HepG2 (cell line): ENCODE results near the gene HS3ST3B1. TPM values are rescaled to one million over a fixed set of nuclear protein-coding genes. Genes with fewer than 3 reads are reported as not detected.
A peak's percentile ranks its signal among the peaks of the same experiment; 100 is the strongest.

Source experiments
- CSRNP2 ChIP-seq: sonication (generic); formaldehyde crosslinking; conservative IDR thresholded peaks from 2 replicates; pipeline ENCODE4 v1.8.0; 2022; ENCODE audit warnings: low read depth, missing genetic modification reagents
- ERF ChIP-seq: IDR thresholded peaks from 2 replicates; pipeline ENCODE4 v1.6.1; 2018; ENCODE audit warnings: missing biosample characterization, missing genetic modification reagents
- GTF2F1 ChIP-seq: fragments of 150-350 bp; IDR thresholded peaks from 2 replicates; pipeline ENCODE4 v1.6.1; 2014; ENCODE audit warnings: low read length
- LBX2 ChIP-seq: sonication (generic); formaldehyde crosslinking; IDR thresholded peaks from 2 replicates; pipeline ENCODE4 v1.5.0; 2020; ENCODE audit warnings: missing genetic modification reagents, mild to moderate bottlenecking, borderline replicate concordance
- MEIS1 ChIP-seq: sonication (generic); formaldehyde crosslinking; IDR thresholded peaks from 2 replicates; pipeline ENCODE4 v1.9.0; 2021; ENCODE audit warnings: mild to moderate bottlenecking, missing genetic modification reagents, moderate library complexity, borderline replicate concordance
- MXD1 ChIP-seq: sonication (generic); formaldehyde crosslinking; IDR thresholded peaks from 2 replicates; pipeline ENCODE4 v1.4.0; 2020; ENCODE audit warnings: mild to moderate bottlenecking, missing genetic modification reagents
- MYNN ChIP-seq: sonication (generic); formaldehyde crosslinking; IDR thresholded peaks from 2 replicates; pipeline ENCODE4 v1.4.0; 2020; ENCODE audit warnings: mild to moderate bottlenecking, low read depth, missing genetic modification reagents
- PLRG1 ChIP-seq: fragments of 450-650 bp; conservative IDR thresholded peaks from 2 replicates; pipeline ENCODE4 v1.6.1; 2016
- POLR2G ChIP-seq: fragments of 200-400 bp; formaldehyde crosslinking; IDR thresholded peaks from 2 replicates; pipeline ENCODE4 v1.6.1; 2018; ENCODE audit warnings: mild to moderate bottlenecking, low read depth, low read length, moderate library complexity
- SMC3 ChIP-seq: IDR thresholded peaks from 2 replicates; pipeline ENCODE4 v1.6.1; 2011; ENCODE audit warnings: low read length, improper control_type of control experiment
- TBP ChIP-seq: sonication (generic); formaldehyde crosslinking; IDR thresholded peaks from 2 replicates; pipeline ENCODE4 v1.5.0; 2020; ENCODE audit warnings: missing genetic modification reagents
- U2AF1 ChIP-seq: fragments of 200-400 bp; formaldehyde crosslinking; optimal IDR thresholded peaks from 2 replicates; pipeline ENCODE3; 2017; ENCODE audit warnings: mild to moderate bottlenecking, low read depth, low read length
- U2AF2 ChIP-seq: fragments of 200-400 bp; formaldehyde crosslinking; IDR thresholded peaks from 2 replicates; pipeline ENCODE4 v1.6.1; 2017; ENCODE audit warnings: low read depth, mild to moderate bottlenecking, low read length
- ZBTB44 ChIP-seq: sonication (generic); formaldehyde crosslinking; IDR thresholded peaks from 2 replicates; pipeline ENCODE4 v1.4.0; 2020; ENCODE audit warnings: missing genetic modification reagents
- ZMAT5 ChIP-seq: sonication (generic); formaldehyde crosslinking; IDR thresholded peaks from 2 replicates; pipeline ENCODE4 v1.5.0; 2020; ENCODE audit warnings: mild to moderate bottlenecking, low read depth, missing genetic modification reagents, borderline replicate concordance
- ZNF331 ChIP-seq: sonication (generic); formaldehyde crosslinking; IDR thresholded peaks from 2 replicates; pipeline ENCODE4 v1.4.0; 2020; ENCODE audit warnings: missing genetic modification reagents
- ZNF446 ChIP-seq: sonication (generic); formaldehyde crosslinking; IDR thresholded peaks from 2 replicates; pipeline ENCODE4 v1.5.0; 2020; ENCODE audit warnings: mild to moderate bottlenecking, missing genetic modification reagents
- ZNF577 ChIP-seq: sonication (generic); formaldehyde crosslinking; IDR thresholded peaks from 2 replicates; pipeline ENCODE4 v1.4.0; 2020; ENCODE audit warnings: mild to moderate bottlenecking, low read depth, missing genetic modification reagents, borderline replicate concordance
- ZNF580 ChIP-seq: IDR thresholded peaks from 2 replicates; pipeline ENCODE4 v1.6.1; 2016; ENCODE audit warnings: low read depth, borderline replicate concordance
- ZNF709 ChIP-seq: sonication (generic); formaldehyde crosslinking; IDR thresholded peaks from 2 replicates; pipeline ENCODE4 v1.5.0; 2020; ENCODE audit warnings: mild to moderate bottlenecking, missing genetic modification reagents
- ZSCAN9 ChIP-seq: IDR thresholded peaks from 2 replicates; pipeline ENCODE4 v1.6.1; 2016; ENCODE audit warnings: borderline replicate concordance
- polyA plus RNA-seq, 8 experiments: library from polyadenylated mRNA; depleted of rRNA in 3 of 8; stranded (reverse) in 7 of 8; unstranded in 1 of 8; fragments of >200 nt; fragmentation: Illumina TruSeq in 4 of 8; extraction: Trizol in 4 of 8; gene quantifications; 2 replicates each; pipeline versions ENCODE4 v1.2.1 to v1.2.3, GENCODE V29; 2011 to 2016; ENCODE audit warnings: low read depth in 4 of 8, missing spikeins in 1 of 8, mixed read lengths in 1 of 8; ENCODE audit not compliant: insufficient read depth in 1 of 8
- total RNA-seq, 5 experiments: library from RNA; depleted of rRNA; stranded (reverse); fragments of >200 nt; fragmentation: Illumina TruSeq; extraction: Trizol; gene quantifications; 2 replicates each; pipeline ENCODE4 v1.2.3, GENCODE V29; 2016; ENCODE audit warnings: low read depth in 1 of 5

HS3ST3B1 gene
- total and polyA plus RNA-seq, 2 of the 13 experiments (the other 11 are each of a cell fraction or from before 2014, with no cell fraction given): 15.7 to 39.5 TPM

GRCh38 chr17:14308965-14309879 is 8.3 kb downstream of the HS3ST3B1 start (continued):
- TF ChIP-seq ZBTB44 (0 out of 2 replicates have a peak, but pooled peaks have one; percentile 15), ZMAT5 (CRISPR knock-in tag) (no peak), CSRNP2 (no peak), ZNF446 (CRISPR knock-in tag) (no peak), ZSCAN9 (CRISPR knock-in tag) (peak; percentile 26; the same call in 1 of the 2 replicates), MEIS1 (peak; percentile 90; the same call in 1 of the 2 replicates), LBX2 (peak; percentile 59; the same call in 1 of the 2 replicates), MYNN (CRISPR knock-in tag) (0 out of 2 replicates have a peak, but pooled peaks have one; percentile 20), PLRG1 (no peak), U2AF1 (no peak), U2AF2 (no peak), ERF (CRISPR knock-in tag) (peak; percentile 80), POLR2G (peak; percentile 82), ZNF709 (peak; percentile 86; the same call in 1 of the 2 replicates), ZNF580 (CRISPR knock-in tag) (peak; percentile 64; the same call in 1 of the 2 replicates), TBP (no peak), ZNF331 (CRISPR knock-in tag) (peak; percentile 81; the same call in 1 of the 2 replicates), GTF2F1 (no peak), ZNF577 (CRISPR knock-in tag) (no peak), SMC3 (no peak), MXD1 (peak; percentile 94)
